Activated CD4-positive, alpha-beta T cell treated with anti-CD3 and anti-CD28 coated beads for 1 hour (primary cell): ENCODE data around the gene SLC10A2.

ENCODE experiments used
- DNase-seq: peaks from one replicate; pipeline ENCODE4 v3.0.0-alpha.2; 2020

The SLC10A2 gene

GRCh38 chr13:103044056-103044455, 22.2 kb downstream of the SLC10A2 start:
- DNase-seq: no peak

- no peak for DNase-seq
Observed at GRCh38 chr13:103040006-103040405, 26.2 kb downstream of the SLC10A2 start.

- DNase-seq: no peak
Observed at GRCh38 chr13:103039183-103039582, 27.0 kb downstream of the SLC10A2 start.

- DNase-seq: no peak
Observed at GRCh38 chr13:103036268-103036667, 29.9 kb downstream of the SLC10A2 start.

- no peak for DNase-seq
Observed at GRCh38 chr13:103033999-103034398, 32.2 kb downstream of the SLC10A2 start.

- DNase-seq: no peak
Observed at GRCh38 chr13:103031332-103031873, 34.8 kb downstream of the SLC10A2 start.

- DNase-seq: no peak
Observed at GRCh38 chr13:103030776-103031175, 35.4 kb downstream of the SLC10A2 start.

- no peak for DNase-seq
Observed at GRCh38 chr13:103029798-103030197, 36.4 kb downstream of the SLC10A2 start.

GRCh38 chr13:103022336-103022735, 43.9 kb downstream of the SLC10A2 start:
- DNase-seq: no peak

- DNase-seq: no peak
Observed at GRCh38 chr13:103018556-103018955, 47.7 kb downstream of the SLC10A2 start.

GRCh38 chr13:103012646-103013045, 53.6 kb downstream of the SLC10A2 start:
- no peak for DNase-seq

GRCh38 chr13:103009051-103009840, 57.0 kb downstream of the SLC10A2 start:
- DNase-seq: no peak

GRCh38 chr13:103007427-103007762, 58.8 kb downstream of the SLC10A2 start:
- no peak for DNase-seq

- no peak for DNase-seq
Observed at GRCh38 chr13:103006641-103007426, 59.4 kb downstream of the SLC10A2 start.

GRCh38 chr13:103004661-103005345, 61.4 kb downstream of the SLC10A2 start:
- no peak for DNase-seq

- no peak for DNase-seq
Observed at GRCh38 chr13:103003631-103004030, 62.6 kb downstream of the SLC10A2 start.

GRCh38 chr13:103002279-103002678, 63.9 kb downstream of the SLC10A2 start:
- DNase-seq: no peak

- no peak for DNase-seq
Observed at GRCh38 chr13:103000157-103000556, 66.1 kb downstream of the SLC10A2 start.

- no peak for DNase-seq
Observed at GRCh38 chr13:102999499-102999898, 66.7 kb downstream of the SLC10A2 start.
